B cell (primary cell): Measurements from ENCODE around the gene KCNT2. TPM values are rescaled to one million over a fixed set of nuclear protein-coding genes. Genes with fewer than 3 reads are reported as not detected.

Experiments used
- ATAC-seq: fragments of 200-7000 bp; cut with Tn5 transposase; one replicate; pipeline ENCODE4 v1.10.0; 2021; ENCODE audit warnings: low read depth, mild to moderate bottlenecking, moderate number of reproducible peaks, moderate library complexity
- CTCF ChIA-PET: fragments of 350-600 bp; sonication (Branson Sonifier 250); formaldehyde crosslinking; loops from one replicate; lab custom pipeline; 2021; ENCODE audit warnings: antibody characterized with exemption, inconsistent platforms; lab: Charles Lee
- POLR2A ChIA-PET: fragments of 350-600 bp; sonication (Branson Sonifier 250); formaldehyde crosslinking; loops from one replicate; lab custom pipeline; 2021; ENCODE audit warnings: antibody characterized with exemption; lab: Charles Lee
- DNase-seq: peaks from one replicate; pipeline ENCODE4 v3.0.0; 2013
- H2AFZ ChIP-seq: 2 replicates; pipeline ENCODE4 v1.6.1; 2012; ENCODE audit warnings: mild to moderate bottlenecking, low read depth, low read length; ENCODE audit not compliant: insufficient read depth, poor library complexity, severe bottlenecking
- H3K27ac ChIP-seq, 2 donors: 1 replicate in 1 of 2; 2 replicates in 1 of 2; pipeline ENCODE4 v1.5.1; 2012 to 2013; ENCODE audit warnings: low read length in 2 of 2, mild to moderate bottlenecking in 2 of 2, moderate library complexity in 1 of 2
- H3K27me3 ChIP-seq, 4 experiments: fragments of 200-600 bp in 1 of 4; sonication (generic) in 1 of 4; replicated peaks in 1 of 4; 1 replicate in 2 of 4; 2 replicates in 2 of 4; pipeline versions ENCODE4 v1.6.1 to v1.7.0; 2013 to 2016; ENCODE audit warnings: low read length in 3 of 4, mild to moderate bottlenecking in 2 of 4, mixed read lengths in 1 of 4, moderate library complexity in 1 of 4; ENCODE audit not compliant: insufficient read depth in 4 of 4, control insufficient read depth in 3 of 4; ENCODE audit errors: control extremely low read depth in 1 of 4
- H3K36me3 ChIP-seq, 2 experiments: replicated peaks in 1 of 2; 1 replicate in 1 of 2; 2 replicates in 1 of 2; pipeline versions ENCODE4 v1.6.1 to v1.7.1; 2013; ENCODE audit warnings: low read length in 1 of 2; ENCODE audit not compliant: insufficient read depth in 2 of 2, control insufficient read depth in 1 of 2; ENCODE audit errors: control extremely low read depth in 1 of 2, extremely low read depth in 1 of 2
- H3K4me1 ChIP-seq, 2 donors: fragments of 200-600 bp in 1 of 2; sonication (generic) in 1 of 2; 1 replicate in 1 of 2; 2 replicates in 1 of 2; pipeline versions ENCODE4 v1.5.1 to v1.6.1; 2013 to 2017; ENCODE audit warnings: low read length in 2 of 2; ENCODE audit not compliant: control insufficient read depth in 2 of 2, insufficient read depth in 2 of 2
- H3K4me2 ChIP-seq: replicated peaks from 2 replicates; pipeline ENCODE3; 2012; ENCODE audit warnings: mild to moderate bottlenecking, low read depth, low read length; ENCODE audit not compliant: poor library complexity, severe bottlenecking
- H3K4me3 ChIP-seq, 5 experiments: fragments of 200-600 bp in 1 of 5; sonication (generic) in 1 of 5; 1 replicate in 3 of 5; 2 replicates in 2 of 5; pipeline versions ENCODE4 v1.5.1 to v1.7.0; 2011 to 2016; ENCODE audit warnings: low read length in 4 of 5, mild to moderate bottlenecking in 4 of 5, low read depth in 2 of 5, control low read depth in 1 of 5, moderate library complexity in 1 of 5; ENCODE audit not compliant: insufficient read depth in 1 of 5; ENCODE audit errors: control extremely low read depth in 1 of 5, extremely low read depth in 1 of 5
- H3K79me2 ChIP-seq: fragments of 200-600 bp; sonication (generic); one replicate; pipeline ENCODE4 v1.6.0; 2016; ENCODE audit warnings: low read length; ENCODE audit not compliant: control insufficient read depth, insufficient read depth
- H3K9ac ChIP-seq: fragments of 200-600 bp; sonication (generic); 2 replicates; pipeline ENCODE4 v1.6.1; 2017; ENCODE audit warnings: mild to moderate bottlenecking, low read length, moderate library complexity
- H3K9me3 ChIP-seq, 3 donors: one replicate each; pipeline versions ENCODE4 v1.6.1 to v1.7.1; 2013; ENCODE audit warnings: low read length in 2 of 3; ENCODE audit not compliant: control insufficient read depth in 2 of 3, insufficient read depth in 1 of 3; ENCODE audit errors: control extremely low read depth in 1 of 3
- H4K20me1 ChIP-seq: 2 replicates; pipeline ENCODE4 v1.6.0; 2012; ENCODE audit warnings: mild to moderate bottlenecking, low read length; ENCODE audit not compliant: insufficient read depth, control insufficient read depth, poor library complexity, severe bottlenecking
- H3K27ac Mint-ChIP-seq: one replicate; pipeline ENCODE4 v1.8.0; 2021; ENCODE audit warnings: mixed read lengths
- H3K27me3 Mint-ChIP-seq: one replicate; pipeline ENCODE4 v1.8.0; 2021; ENCODE audit warnings: mixed read lengths
- H3K4me1 Mint-ChIP-seq: one replicate; pipeline ENCODE4 v1.8.0; 2021; ENCODE audit warnings: mixed read lengths
- H3K4me3 Mint-ChIP-seq: one replicate; pipeline ENCODE4 v1.8.0; 2021; ENCODE audit warnings: mixed read lengths
- H3K9me3 Mint-ChIP-seq: one replicate; pipeline ENCODE4 v1.8.0; 2022; ENCODE audit warnings: mixed read lengths; ENCODE audit not compliant: insufficient read depth
- EZH2 ChIP-seq: IDR thresholded peaks from 2 replicates; pipeline ENCODE4 v1.6.1; 2012; ENCODE audit warnings: borderline replicate concordance, low read depth, mild to moderate bottlenecking, moderate library complexity, low read length; ENCODE audit not compliant: insufficient read depth, poor library complexity, severe bottlenecking
- WGBS: methylation state at CpG from one replicate; pipeline ENCODE4 v1.1.5; 2013; ENCODE audit warnings: missing lambda C conversion rate; ENCODE audit not compliant: insufficient coverage; 5-methylcytosine and 5-hydroxymethylcytosine counted together
- intact Hi-C: fragments of 100-400 bp; cut with micrococcal nuclease; formaldehyde crosslinking; loops from one replicate; pipeline ENCODE4 v1.10.0; 2022
- polyA plus RNA-seq: library from polyadenylated mRNA; depleted of rRNA; stranded (reverse); fragments of >200 nt; gene quantifications from 2 replicates; pipeline ENCODE4 v1.2.3, GENCODE V29; 2012
- total RNA-seq, 2 donors: library from RNA; stranded (reverse); fragments of 120-200 nt in 1 of 2; gene quantifications; 1 replicate in 1 of 2; 2 replicates in 1 of 2; pipeline versions ENCODE4 v1.2.3 to v1.2.4, GENCODE V29; 2013 to 2022
- TF ChIP-seq, protein P1 (sequence below): fragments of 200-600 bp; IDR thresholded peaks from one replicate; pipeline ENCODE4 v1.8.0; 2022; ENCODE audit warnings: antibody characterized with exemption, mild to moderate bottlenecking

The KCNT2 gene
- total and polyA plus RNA-seq, 2 donors (not counting 1 experiment from before 2014, with no cell fraction given): not detected

DNA sequence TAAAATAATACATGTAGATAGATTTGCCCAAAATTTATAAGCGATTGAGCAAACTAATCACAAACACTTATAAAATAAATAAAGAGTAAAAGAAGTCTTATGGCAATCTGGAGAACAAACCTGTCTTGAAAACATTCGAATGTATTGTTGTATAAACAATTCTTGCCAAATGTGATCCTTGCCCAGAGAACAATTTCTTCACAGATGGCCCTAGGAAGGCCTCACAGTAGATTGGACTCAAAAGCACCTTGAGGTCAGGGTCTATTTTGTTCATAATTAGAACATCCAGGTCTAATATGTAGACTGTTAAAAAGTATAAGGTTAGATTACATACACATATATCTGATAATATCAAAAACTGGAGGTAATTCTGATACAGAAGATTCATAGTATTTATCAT, 202.4 kb downstream of the KCNT2 start:
- Histone ChIP-seq H3K9ac (no peak overlapping the region), H3K79me2 (no peaks in the 10 kb centered on the region), H3K4me2 (no peak overlapping the region), H2AFZ (no peak overlapping the region), H3K9me3 (no peaks in the 10 kb centered on the region), H3K27ac (no peak overlapping the region), H3K4me1 (no peaks in the 10 kb centered on the region), H3K27me3 (no peaks in the 10 kb centered on the region), H4K20me1 (no peaks in the 10 kb centered on the region), H3K36me3 (no peaks in the 10 kb centered on the region), H3K4me3 (no peak overlapping the region)
- ATAC-seq (no peak), DNase-seq (no peak)
- Mint-ChIP-seq H3K9me3 (no peaks in the 10 kb centered on the region), H3K27ac (no peak overlapping the region), H3K27me3 (no peaks in the 10 kb centered on the region), H3K4me3 (no peak overlapping the region), H3K4me1 (no peaks in the 10 kb centered on the region)
- 60% methylated on average over 1 of the region's 2 CpGs for WGBS
- intact Hi-C loops: no loop called here
- POLR2A ChIA-PET: no interaction called here
- no peak for TF ChIP-seq EZH2
- TF ChIP-seq, protein P1, sequence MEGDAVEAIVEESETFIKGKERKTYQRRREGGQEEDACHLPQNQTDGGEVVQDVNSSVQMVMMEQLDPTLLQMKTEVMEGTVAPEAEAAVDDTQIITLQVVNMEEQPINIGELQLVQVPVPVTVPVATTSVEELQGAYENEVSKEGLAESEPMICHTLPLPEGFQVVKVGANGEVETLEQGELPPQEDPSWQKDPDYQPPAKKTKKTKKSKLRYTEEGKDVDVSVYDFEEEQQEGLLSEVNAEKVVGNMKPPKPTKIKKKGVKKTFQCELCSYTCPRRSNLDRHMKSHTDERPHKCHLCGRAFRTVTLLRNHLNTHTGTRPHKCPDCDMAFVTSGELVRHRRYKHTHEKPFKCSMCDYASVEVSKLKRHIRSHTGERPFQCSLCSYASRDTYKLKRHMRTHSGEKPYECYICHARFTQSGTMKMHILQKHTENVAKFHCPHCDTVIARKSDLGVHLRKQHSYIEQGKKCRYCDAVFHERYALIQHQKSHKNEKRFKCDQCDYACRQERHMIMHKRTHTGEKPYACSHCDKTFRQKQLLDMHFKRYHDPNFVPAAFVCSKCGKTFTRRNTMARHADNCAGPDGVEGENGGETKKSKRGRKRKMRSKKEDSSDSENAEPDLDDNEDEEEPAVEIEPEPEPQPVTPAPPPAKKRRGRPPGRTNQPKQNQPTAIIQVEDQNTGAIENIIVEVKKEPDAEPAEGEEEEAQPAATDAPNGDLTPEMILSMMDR: no peak
- CTCF ChIA-PET: no interaction called here

DNA sequence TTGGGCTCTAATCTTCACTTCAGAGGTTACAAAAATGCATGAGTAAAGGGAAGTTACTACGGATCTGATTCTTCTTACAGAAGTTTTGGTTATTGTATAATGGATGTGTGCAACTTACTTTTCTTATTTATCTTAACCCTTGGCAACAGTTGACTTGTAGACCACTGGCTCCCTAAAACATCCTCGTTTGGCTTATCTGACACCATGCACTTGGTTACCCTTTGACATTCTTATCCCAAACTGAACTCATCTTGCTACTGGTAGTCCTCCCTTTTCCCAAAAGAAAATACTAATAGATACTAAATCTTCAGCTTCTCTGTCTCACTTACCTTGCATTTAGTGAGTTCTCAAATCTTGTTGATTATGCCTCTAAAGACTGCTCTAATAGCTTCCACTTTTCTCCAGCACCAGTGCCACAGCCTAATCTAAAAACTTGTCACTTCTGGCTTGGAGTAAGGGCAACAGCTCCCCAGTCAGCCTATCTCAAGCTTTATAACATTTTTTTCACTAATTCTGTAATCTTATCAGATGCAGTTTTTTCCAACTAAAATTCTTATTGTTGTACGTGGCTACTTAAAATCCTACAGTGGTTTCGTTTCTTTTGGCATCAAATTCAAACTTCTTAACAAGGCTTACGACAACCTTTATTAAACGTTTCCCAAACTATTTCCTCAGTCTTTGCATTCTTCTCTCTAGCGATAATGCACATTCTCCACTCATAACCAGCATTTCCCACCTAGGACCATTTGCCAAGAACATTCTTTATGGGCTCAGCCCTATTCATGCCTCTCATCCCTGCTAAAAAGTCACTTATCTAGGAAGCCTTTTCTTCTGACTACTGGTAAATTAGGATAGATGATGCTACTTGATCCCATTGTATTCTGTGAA, 204.2 kb downstream of the KCNT2 start:
- intact Hi-C loops: no loop called here
- WGBS: 87% methylated on average over 6 of the region's 7 CpGs
- H4K20me1 ChIP-seq: no peaks in the 10 kb centered on the region
- DNase-seq (no peak), ATAC-seq (no peak)
- H3K27ac Mint-ChIP-seq: no peak overlapping the region
- no peaks in the 10 kb centered on the region for H3K9me3 ChIP-seq
- H3K27me3 ChIP-seq: no peaks in the 10 kb centered on the region
- H3K79me2 ChIP-seq: no peaks in the 10 kb centered on the region
- ChIA-PET CTCF (no interaction called here), POLR2A (no interaction called here)
- H3K4me3 Mint-ChIP-seq: no peak overlapping the region
- H3K9me3 Mint-ChIP-seq: no peaks in the 10 kb centered on the region
- TF ChIP-seq, protein P1: no peak
- TF ChIP-seq EZH2: no peak
- H3K4me2 ChIP-seq: no peak overlapping the region
- H3K9ac ChIP-seq: no peak overlapping the region
- no peaks in the 10 kb centered on the region for H3K4me1 Mint-ChIP-seq
- H3K27ac ChIP-seq: no peak overlapping the region
- no peaks in the 10 kb centered on the region for H3K27me3 Mint-ChIP-seq
- no peak overlapping the region for H3K4me3 ChIP-seq
- H3K36me3 ChIP-seq: no peaks in the 10 kb centered on the region
- no peak overlapping the region for H2AFZ ChIP-seq
- no peaks in the 10 kb centered on the region for H3K4me1 ChIP-seq
